C4-2B (cell line): ENCODE measurements around the gene MKX.

Experiments
- H3K27ac ChIP-seq: fragments of 450-650 bp; 2 replicates; pipeline ENCODE4 v1.5.1; 2017
- CTCF ChIP-seq: fragments of 450-650 bp; conservative IDR thresholded peaks from 2 replicates; pipeline ENCODE4 v1.5.1; 2017; ENCODE audit warnings: mild to moderate bottlenecking
- ZFX ChIP-seq: fragments of 450-650 bp; IDR thresholded peaks from 2 replicates; pipeline ENCODE4 v1.6.1; 2017

The MKX gene

GRCh38 chr10:27709304-27709703, 36.3 kb downstream of the MKX start:
- TF ChIP-seq CTCF, result no peak
- no peak for TF ChIP-seq ZFX
- H3K27ac ChIP-seq, result no peak overlapping the region

- no peak overlapping the region for H3K27ac ChIP-seq
- TF ChIP-seq CTCF, result no peak
- TF ChIP-seq ZFX, result no peak
Observed at GRCh38 chr10:27701938-27702537, 43.6 kb downstream of the MKX start.

- H3K27ac ChIP-seq, result no peak overlapping the region
- TF ChIP-seq ZFX (no peak), CTCF (no peak)
Observed at GRCh38 chr10:27699776-27700175, 45.8 kb downstream of the MKX start.

- TF ChIP-seq CTCF, result no peak
- no peak for TF ChIP-seq ZFX
- no peak overlapping the region for H3K27ac ChIP-seq
Observed at GRCh38 chr10:27698961-27699360, 46.7 kb downstream of the MKX start.

GRCh38 chr10:27696466-27696865, 49.2 kb downstream of the MKX start:
- no peak for TF ChIP-seq ZFX
- no peak for TF ChIP-seq CTCF

GRCh38 chr10:27695706-27696105, 49.9 kb downstream of the MKX start:
- H3K27ac ChIP-seq, result no peak overlapping the region
- TF ChIP-seq CTCF (no peak), ZFX (no peak)

More at GRCh38 chr10:27696466-27696865, 49.2 kb downstream of the MKX start:
- no peak overlapping the region for H3K27ac ChIP-seq

GRCh38 chr10:27695088-27695487, 50.5 kb downstream of the MKX start:
- no peak for TF ChIP-seq CTCF
- no peak for TF ChIP-seq ZFX

More at GRCh38 chr10:27695088-27695487, 50.5 kb downstream of the MKX start:
- H3K27ac ChIP-seq, result no peak overlapping the region
